ENCODE results near the gene EML2.

- no peak for TF ChIP-seq POLR2A (IDR thresholded peaks at IDR 0.05; ENCODE audit: low read depth, low read length)
- TF ChIP-seq POLR2AphosphoS5 (IDR thresholded peaks at IDR 0.05; ENCODE audit: low read depth, low read length): no peak
These were observed 62.5 kb downstream of the EML2 start for GRCh38 chr19:45576682-45577081.

Measured in GM12892 (cell line).